ENCODE results near the gene HOXC12.

HOXC12 gene

GRCh38 chr12:53998110-53998899 is 43.6 kb downstream of the HOXC12 start:
- FAIRE-seq, result no peak

GRCh38 chr12:53998900-53999236 is 44.2 kb downstream of the HOXC12 start:
- FAIRE-seq, result no peak

GRCh38 chr12:53999559-54000115 is 44.9 kb downstream of the HOXC12 start:
- FAIRE-seq, result no peak

DNA sequence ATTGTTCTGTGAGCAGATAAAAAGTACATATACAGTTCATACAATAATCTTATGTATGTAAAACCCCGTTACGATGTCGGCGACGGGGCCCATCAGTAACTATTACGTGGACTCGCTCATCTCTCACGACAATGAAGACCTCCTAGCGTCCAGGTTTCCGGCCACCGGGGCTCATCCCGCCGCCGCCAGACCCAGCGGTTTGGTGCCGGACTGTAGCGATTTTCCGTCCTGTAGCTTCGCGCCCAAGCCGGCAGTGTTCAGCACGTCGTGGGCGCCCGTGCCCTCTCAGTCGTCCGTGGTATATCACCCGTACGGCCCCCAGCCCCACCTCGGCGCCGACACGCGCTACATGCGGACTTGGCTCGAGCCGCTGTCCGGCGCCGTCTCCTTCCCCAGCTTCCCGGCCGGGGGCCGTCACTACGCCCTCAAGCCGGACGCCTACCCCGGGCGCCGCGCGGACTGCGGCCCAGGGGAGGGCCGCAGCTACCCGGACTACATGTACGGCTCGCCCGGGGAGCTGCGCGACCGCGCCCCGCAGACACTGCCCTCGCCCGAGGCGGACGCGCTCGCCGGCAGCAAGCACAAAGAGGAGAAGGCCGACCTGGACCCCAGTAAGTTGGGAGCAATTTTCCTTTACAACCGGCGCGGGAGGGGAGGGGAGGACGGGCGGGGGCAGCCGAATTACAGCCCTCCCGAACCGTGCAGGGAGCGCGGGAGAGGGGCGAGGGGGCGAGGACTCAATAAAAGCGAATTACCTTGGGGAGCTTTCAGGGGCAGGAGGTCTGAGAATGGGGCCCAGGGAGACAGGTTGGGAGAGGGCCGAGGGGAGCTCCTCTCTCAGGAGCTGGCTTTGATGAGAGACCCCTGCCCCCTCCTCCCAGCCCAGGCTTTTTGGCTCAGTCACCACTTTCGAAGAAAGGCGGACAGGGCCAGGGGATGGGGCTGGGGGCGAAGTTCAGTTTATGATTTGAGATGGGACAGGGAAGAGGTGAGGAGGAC is 45.7 kb downstream of the HOXC12 start, which contains the start of gene HOXC9:
Gene HOXC9 (plus strand): TSS at position 46 of the 999 bp plus-strand sequence. CDS start 28 bp downstream, at position 74.
- no peak for FAIRE-seq

DNA sequence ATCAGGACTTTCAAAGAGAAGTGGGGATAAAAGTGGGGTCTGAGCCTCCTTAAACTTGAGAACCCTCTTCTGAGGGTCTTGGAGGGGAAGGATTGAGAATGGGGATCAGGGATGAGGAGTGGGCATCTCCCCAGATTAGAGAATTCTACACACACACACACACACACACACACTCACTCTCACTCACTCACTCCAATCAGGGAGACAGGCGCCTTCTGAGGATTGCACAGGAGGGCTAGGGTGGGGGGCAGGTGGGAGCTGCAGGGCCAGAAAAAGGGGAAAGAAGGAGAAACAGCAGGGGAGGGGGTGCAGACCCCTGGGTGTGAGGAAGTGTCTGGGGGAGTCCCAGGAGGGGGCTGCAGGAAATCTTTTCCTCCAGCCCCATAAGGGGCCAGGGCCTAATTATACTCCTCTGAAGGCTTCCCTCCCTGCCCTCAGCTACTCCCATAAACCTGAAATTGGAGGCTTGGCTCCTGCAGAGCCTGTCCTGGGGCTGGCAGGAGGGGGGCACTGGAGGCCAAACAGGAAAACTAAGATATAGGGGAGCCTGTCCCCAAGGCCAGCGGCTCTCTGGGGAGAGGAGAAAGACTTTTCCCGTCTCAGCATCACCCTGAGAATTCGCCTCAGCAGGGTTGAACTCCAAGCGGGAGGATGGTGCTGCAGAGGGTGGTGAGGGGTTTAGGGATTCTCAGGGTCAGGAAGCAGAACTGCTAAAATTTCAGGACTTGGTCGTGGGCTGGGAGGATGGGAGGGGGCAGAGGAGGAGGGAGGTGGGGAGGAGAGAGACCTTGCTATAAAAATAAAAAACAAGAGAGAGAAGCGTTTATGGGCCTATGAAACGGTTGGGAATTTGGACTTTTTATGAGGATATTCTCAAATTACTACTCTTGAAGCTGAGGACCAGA is 46.8 kb downstream of the HOXC12 start:
- FAIRE-seq, result no peak

GRCh38 chr12:54002278-54002914 is 47.7 kb downstream of the HOXC12 start:
- no peak for FAIRE-seq

DNA sequence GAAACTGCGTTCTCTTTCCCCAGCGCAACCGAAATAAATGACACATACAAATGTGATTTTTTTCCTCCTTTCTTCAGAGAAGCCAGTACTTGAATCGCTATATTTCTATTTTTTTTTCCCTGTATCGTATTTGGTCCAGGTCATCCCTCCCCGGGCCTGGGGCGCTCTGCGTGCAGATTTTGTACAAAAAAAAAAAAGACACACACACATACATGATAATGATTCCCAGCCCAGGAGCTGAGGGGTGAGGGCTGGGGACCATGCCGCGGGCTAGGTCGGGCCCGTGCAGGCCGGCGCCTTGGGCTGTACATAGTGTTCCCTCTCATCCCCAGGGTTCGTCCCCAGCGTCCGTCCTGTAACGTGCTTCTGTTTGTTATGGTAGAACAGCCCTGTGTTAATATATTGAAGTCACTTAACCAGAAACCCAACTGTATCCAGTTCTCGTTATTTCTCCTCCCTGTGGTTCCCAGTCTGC is 48.2 kb downstream of the HOXC12 start:
- FAIRE-seq, result no peak

GRCh38 chr12:54003625-54004024 is 48.9 kb downstream of the HOXC12 start:
- no peak for FAIRE-seq

DNA sequence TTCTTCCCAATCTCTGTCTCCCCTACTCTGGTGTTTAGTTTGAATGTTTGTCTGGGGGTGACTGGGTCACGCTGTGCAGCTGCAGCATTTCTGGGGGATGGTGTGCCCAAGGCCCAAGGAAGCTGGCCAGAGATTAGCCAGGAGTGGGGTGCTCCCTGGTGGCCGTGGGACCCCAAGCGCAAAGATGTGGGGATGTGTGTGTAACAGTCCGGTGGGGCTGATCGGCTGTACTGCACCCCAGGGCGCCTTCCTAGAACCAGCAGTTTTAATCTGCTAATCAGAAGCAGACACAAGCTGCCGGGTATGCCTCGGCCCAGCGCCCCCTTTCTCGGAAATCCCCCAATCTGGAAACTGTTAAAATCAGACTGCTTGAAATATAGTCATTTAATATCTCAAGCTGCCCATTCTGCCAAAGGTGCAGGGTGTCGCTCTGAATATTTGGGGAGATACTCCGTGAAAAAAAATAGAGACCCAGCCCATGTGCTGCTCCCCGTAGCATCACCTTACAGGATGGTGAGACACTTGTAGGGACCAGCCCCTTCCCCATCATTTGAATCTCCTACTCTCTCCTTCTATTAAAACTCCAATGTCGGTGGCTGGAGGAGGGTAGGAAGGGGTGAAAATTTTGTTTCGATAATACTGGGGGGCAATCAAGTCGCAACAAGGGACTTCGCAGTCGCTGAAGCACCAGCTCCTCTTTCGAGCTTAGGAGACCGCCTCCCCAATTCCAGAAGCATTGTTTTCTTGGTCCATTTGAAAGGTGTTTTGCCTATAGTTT is 49.5 kb downstream of the HOXC12 start:
- no peak for FAIRE-seq

- FAIRE-seq, result no peak
These were observed 50.3 kb downstream of the HOXC12 start for GRCh38 chr12:54004841-54005530.

- no peak for FAIRE-seq
These were observed 50.8 kb downstream of the HOXC12 start for GRCh38 chr12:54005531-54005852.

DNA sequence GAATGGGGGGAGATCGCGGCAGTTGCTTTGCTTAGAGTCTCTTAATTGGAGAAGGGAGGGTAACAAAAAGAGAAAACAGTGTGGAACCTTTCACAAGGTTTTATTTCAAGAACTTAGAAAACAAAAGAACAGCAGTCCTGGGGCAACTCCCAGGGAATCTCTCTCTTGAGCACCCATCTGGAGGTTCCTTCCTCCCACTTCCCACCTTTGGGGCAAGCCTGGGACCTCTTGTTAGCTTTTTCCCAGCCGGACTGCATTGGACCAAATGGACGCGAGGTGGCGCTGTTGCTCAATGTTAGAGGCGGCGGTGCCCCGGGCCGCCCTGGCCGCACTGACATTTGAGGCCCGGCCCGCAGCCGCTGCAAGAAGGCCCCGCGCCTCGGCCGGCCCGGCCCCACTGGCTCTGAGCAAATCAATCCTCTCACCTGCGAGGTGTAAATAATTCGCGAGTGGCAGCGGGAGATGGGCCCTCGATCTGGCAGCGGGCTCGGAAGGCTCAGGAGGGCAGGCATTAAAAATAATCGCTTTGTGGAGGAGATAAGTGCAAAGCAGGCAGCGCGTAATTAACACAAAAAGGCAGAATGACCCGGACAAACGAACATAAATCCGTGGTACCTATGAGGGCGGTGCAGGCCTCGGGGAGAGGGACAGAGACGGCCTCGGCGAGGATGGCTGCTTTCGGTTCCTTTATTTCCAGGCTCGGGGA is 51.3 kb downstream of the HOXC12 start:
- no peak for FAIRE-seq

DNA sequence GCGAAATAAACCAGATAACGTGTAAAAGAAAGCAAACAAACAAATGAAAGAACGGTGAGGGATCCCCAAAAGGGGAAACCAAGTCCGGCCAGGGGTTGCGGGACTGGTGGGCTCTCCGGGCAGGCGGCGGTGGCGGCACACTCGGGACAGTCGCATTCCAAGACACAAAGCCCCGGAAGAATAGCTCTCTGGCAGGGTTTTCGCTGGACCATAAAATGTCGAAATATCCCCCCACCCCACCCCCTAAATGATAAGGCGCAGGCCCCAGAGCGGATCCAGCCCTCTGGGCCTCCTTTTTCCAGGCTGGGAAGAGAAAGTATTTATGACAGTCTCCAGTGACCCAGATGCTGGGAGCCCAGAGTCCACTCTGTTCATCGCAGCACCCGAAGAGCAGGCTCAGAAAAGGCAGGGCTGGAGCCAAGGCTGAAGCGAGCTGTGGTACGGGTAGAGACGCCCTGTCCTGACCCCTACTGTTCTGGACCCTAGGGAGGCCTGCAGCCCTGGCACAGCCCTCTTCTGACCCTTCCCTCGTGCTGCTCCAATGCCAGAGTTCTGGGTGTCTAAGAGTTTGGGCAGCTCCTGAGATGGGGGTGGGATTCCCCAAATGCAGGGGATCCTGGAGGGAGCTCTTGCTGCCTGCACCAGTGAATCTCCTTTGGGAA is 52.0 kb downstream of the HOXC12 start:
- FAIRE-seq, result no peak

GRCh38 chr12:54007538-54008259 is 53.0 kb downstream of the HOXC12 start:
- no peak for FAIRE-seq

DNA sequence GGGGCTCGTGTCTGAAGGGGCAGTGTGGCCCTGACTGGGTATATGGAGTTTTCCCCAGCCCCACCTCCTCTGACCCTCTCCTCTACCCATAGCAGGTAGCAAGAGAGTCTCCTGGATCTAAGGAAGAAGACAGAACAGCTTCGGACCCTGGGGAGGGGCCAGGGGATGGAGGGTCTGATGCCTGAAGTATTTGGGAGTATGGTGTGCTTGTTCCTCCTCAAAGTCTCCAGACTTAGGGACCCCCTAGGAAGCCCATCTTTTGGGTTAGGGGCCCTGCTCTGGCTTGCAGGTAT is 53.5 kb downstream of the HOXC12 start:
- FAIRE-seq, result no peak
